Breast epithelium (tissue), 3 donors: ENCODE data around the gene CDK6.

Source experiments
- POLR2A ChIP-seq: fragments of 450-650 bp; IDR thresholded peaks from one replicate; pipeline ENCODE4 v1.6.1; 2016; ENCODE audit warnings: antibody characterized with exemption, mild to moderate bottlenecking, moderate library complexity
- POLR2AphosphoS5 ChIP-seq, 3 donors: sonication (generic); formaldehyde crosslinking; IDR thresholded peaks; one replicate each; pipeline ENCODE4 v1.6.1; 2017; ENCODE audit warnings: antibody characterized with exemption in 3 of 3
- TF ChIP-seq, protein P1 (sequence below), 3 donors: fragments of 450-650 bp; IDR thresholded peaks; one replicate each; pipeline ENCODE4 v1.5.1; 2016 to 2017; ENCODE audit warnings: antibody characterized with exemption in 3 of 3, mild to moderate bottlenecking in 3 of 3, moderate library complexity in 3 of 3

DNA sequence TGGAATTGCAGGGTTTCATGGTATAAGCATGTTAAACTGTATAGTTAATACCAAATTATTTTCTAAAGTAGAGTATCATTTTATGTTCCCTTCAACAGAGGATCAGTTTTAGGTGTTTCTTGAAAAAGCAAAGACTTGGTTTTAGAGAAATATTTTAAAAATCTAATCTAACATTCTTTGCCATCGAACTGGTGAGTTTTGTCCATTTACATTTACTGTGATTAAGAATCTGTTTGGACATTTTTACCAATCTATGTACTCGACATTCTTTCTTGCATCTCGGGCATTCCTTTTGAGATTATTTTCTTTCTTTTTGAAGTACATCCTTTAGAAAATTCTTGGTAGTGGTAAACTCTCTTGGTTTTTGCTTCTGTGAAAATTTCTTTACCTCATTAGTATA lies 131.5 kb downstream of the CDK6 start:
- TF ChIP-seq, protein P1, sequence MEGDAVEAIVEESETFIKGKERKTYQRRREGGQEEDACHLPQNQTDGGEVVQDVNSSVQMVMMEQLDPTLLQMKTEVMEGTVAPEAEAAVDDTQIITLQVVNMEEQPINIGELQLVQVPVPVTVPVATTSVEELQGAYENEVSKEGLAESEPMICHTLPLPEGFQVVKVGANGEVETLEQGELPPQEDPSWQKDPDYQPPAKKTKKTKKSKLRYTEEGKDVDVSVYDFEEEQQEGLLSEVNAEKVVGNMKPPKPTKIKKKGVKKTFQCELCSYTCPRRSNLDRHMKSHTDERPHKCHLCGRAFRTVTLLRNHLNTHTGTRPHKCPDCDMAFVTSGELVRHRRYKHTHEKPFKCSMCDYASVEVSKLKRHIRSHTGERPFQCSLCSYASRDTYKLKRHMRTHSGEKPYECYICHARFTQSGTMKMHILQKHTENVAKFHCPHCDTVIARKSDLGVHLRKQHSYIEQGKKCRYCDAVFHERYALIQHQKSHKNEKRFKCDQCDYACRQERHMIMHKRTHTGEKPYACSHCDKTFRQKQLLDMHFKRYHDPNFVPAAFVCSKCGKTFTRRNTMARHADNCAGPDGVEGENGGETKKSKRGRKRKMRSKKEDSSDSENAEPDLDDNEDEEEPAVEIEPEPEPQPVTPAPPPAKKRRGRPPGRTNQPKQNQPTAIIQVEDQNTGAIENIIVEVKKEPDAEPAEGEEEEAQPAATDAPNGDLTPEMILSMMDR (IDR thresholded peaks at IDR 0.05): no peak
- no peak for TF ChIP-seq POLR2AphosphoS5 (IDR thresholded peaks at IDR 0.05)
- no peak for TF ChIP-seq POLR2A
